C4-2B (cell line): ENCODE results near the gene SSH2.

ENCODE experiments used
- H3K27ac ChIP-seq: fragments of 450-650 bp; 2 replicates; pipeline ENCODE4 v1.5.1; 2017
- CTCF ChIP-seq: fragments of 450-650 bp; conservative IDR thresholded peaks from 2 replicates; pipeline ENCODE4 v1.5.1; 2017; ENCODE audit warnings: mild to moderate bottlenecking
- ZFX ChIP-seq: fragments of 450-650 bp; IDR thresholded peaks from 2 replicates; pipeline ENCODE4 v1.6.1; 2017

SSH2 gene

GRCh38 chr17:29836643-29837042 is 93.4 kb downstream of the SSH2 start:
- H3K27ac ChIP-seq, result peak overlapping the region; percentile 44
- no peak for TF ChIP-seq ZFX
- TF ChIP-seq CTCF, result no peak

DNA sequence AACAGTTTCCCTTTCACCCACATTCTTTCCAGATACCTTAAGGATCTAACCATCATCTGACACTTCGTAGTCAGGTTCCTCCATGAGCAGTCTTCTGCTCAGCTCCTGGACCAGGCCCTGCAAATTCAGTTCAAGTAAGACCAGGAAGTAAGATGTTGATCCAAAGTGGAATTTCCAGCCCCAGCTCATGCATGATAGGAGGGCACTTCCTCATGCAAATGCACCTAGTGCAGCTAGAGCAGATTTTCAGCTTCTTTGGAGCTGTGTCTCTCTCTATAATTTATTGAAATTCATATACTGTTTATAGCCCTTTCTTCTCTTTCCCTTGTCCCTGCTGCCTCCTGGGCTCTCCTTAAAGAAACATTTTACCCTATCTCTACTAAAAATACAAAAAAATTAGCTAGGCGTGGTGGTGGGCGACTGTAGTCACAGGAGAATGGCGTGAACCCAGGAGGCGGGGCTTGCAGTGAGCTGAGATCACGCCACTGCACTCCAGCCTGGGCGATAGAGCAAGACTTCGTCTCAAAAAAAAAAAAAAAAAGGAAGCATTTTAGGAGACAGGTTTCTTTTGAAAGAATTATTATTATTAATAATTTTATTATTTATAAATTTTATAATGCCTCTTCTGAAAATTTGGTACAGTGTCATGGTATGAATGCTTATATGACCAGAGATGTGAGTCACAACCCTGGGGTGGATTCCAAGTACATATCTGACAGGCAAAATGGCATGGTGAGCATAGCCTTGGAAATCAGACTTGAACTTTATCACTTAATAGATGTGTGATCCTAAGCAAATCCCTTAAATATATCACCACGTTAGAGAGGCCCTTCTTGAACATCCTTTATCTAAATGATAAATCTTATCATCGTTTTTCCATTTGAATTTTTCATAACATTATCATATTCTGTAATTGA is 94.3 kb downstream of the SSH2 start:
- TF ChIP-seq CTCF, result no peak
- H3K27ac ChIP-seq, result peak overlapping the region; percentile 55

DNA sequence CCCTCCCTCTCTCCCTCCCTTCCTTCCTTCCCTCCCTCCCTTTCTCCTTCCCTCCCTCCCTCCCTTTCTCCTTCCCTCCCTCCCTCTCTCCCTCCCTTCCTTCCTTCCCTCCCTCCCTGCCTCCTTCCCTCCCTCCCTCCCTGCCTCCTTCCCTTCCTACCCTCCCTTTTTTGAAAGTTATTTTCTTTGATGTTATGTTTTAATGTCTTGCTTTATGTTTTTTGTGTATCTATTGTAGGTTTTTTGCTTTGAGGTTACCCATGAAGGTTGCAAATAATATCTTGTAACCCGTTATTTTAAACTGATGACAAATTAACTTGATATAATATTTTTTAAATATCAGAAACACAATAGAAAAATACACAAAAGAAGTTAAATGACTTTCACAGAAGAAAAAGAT is 96.2 kb downstream of the SSH2 start:
- H3K27ac ChIP-seq, result no peak overlapping the region
- TF ChIP-seq ZFX (no peak), CTCF (no peak)

- no peak overlapping the region for H3K27ac ChIP-seq
- TF ChIP-seq ZFX (no peak), CTCF (no peak)
These were observed 101.2 kb downstream of the SSH2 start for GRCh38 chr17:29828676-29829284.

DNA sequence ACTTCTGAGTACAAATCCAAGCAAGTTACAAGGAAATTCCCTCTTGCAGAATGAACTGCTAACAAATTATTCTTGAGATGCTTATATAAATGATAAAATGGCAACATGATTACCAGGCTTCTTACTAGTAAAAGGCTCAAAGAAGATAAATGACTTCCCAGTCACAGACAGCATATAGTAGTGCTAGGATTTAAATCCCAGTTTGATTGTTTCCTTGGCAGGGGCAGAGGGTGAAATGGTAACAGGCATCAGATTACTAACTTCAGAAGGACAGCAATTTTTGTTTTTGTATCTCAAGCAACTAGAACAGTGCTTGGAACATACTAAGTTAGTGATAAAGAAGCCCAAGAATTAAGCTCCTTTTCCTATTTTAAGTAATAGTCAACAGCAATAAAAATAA is 102.8 kb downstream of the SSH2 start:
- H3K27ac ChIP-seq, result no peak overlapping the region
- TF ChIP-seq CTCF (no peak), ZFX (no peak)

GRCh38 chr17:29826114-29826692 is 103.8 kb downstream of the SSH2 start:
- TF ChIP-seq ZFX (no peak), CTCF (no peak)
- H3K27ac ChIP-seq, result no peak overlapping the region

GRCh38 chr17:29825604-29826003 is 104.4 kb downstream of the SSH2 start:
- H3K27ac ChIP-seq, result no peak overlapping the region
- TF ChIP-seq ZFX, result no peak
- TF ChIP-seq CTCF, result no peak
